LNCAP (cell line): ENCODE results near the gene HORMAD1.

Experiments used
- TF ChIP-seq, protein P1 (sequence below): fragments of 450-650 bp; IDR thresholded peaks from 2 replicates; pipeline ENCODE4 v1.5.1; 2017; ENCODE audit warnings: mild to moderate bottlenecking

The HORMAD1 gene

GRCh38 chr1:150708595-150708994 is 12.1 kb downstream of the HORMAD1 start:
- TF ChIP-seq, protein P1, sequence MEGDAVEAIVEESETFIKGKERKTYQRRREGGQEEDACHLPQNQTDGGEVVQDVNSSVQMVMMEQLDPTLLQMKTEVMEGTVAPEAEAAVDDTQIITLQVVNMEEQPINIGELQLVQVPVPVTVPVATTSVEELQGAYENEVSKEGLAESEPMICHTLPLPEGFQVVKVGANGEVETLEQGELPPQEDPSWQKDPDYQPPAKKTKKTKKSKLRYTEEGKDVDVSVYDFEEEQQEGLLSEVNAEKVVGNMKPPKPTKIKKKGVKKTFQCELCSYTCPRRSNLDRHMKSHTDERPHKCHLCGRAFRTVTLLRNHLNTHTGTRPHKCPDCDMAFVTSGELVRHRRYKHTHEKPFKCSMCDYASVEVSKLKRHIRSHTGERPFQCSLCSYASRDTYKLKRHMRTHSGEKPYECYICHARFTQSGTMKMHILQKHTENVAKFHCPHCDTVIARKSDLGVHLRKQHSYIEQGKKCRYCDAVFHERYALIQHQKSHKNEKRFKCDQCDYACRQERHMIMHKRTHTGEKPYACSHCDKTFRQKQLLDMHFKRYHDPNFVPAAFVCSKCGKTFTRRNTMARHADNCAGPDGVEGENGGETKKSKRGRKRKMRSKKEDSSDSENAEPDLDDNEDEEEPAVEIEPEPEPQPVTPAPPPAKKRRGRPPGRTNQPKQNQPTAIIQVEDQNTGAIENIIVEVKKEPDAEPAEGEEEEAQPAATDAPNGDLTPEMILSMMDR: no peak

GRCh38 chr1:150706091-150706490 is 14.6 kb downstream of the HORMAD1 start:
- TF ChIP-seq, protein P1: no peak

DNA sequence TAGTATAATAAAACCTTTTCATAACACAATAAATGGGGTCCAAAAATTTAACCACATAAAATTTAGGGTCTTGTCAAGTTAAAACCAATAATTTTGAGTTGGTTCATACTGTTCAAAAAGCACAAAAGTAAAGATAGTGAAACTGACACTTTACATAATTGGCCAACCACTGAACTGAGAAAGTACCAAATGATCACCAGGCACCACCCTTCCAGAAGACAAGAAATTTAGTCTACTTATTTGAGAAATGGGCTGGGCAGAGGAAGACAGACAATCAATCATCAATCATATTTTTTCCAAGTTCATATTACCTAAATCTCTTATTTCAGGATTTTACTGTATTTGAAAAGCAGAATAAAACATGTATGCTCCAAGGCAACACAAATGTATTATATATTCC is 17.3 kb downstream of the HORMAD1 start:
- TF ChIP-seq, protein P1: no peak

DNA sequence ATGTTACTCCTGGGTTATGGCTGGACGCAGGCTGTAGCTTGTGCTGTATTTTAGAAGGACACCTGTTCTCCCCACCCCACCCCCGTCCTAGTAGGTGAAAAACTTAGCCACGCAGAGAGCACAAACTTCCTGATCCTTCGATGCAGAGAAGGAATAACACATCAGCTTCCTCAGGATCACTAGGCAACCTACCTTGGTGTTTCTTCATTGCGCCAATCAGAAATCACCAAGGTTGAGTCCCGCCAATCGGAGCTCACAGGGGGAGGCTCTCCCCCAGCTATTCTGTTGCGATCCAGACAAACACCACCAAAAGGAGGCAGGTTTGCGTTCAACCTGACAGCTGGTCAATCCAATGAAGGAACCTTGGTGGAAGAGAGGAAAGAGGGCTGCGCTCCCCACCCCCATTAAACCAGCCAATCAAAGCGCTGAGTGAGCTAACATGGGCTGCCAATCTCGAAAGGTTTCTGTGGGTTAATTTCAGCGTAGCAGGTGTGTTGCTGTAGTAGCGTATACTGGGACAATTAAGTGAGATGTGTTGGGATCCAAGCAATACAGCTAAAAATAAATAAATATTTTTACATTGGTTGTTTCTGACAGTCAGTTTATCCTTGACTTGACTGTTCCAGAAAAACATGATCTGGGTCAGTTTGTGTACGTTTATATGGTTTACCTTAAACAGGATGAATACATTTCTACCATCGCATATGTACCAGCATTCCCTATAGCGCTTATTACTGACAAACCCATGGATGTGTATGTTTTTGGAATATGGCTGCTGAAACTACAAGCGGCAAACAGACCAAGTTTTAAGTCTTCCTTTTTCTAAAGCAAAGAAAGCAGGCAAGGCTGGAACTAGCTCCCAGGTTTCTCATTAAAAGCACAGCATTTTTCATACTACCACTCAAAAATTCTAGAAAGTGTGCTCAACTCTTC is 23.4 kb downstream of the HORMAD1 start, which contains the start of gene GOLPH3L:
TSS of gene GOLPH3L (minus strand) at position 160 of the 933 bp plus-strand sequence. CDS start 2,316 bp downstream, outside the sequence.
- TF ChIP-seq, protein P1: no peak

GRCh38 chr1:150696590-150696989 is 24.1 kb downstream of the HORMAD1 start:
- TF ChIP-seq, protein P1: no peak

GRCh38 chr1:150696162-150696561 is 24.5 kb downstream of the HORMAD1 start:
- TF ChIP-seq, protein P1: no peak

GRCh38 chr1:150695561-150695960 is 25.1 kb downstream of the HORMAD1 start:
- TF ChIP-seq, protein P1: no peak
